CD14-positive monocyte (primary cell): ENCODE results near the gene GPR68. TPM values are rescaled to one million over a fixed set of nuclear protein-coding genes. Genes with fewer than 3 reads are reported as not detected.

ENCODE experiments used
- DNase-seq, 3 donors: peaks; one replicate each; pipeline ENCODE4 v3.0.0-alpha.2; 2011 to 2022
- H2AFZ ChIP-seq: 2 replicates; pipeline ENCODE4 v1.6.0; 2012; ENCODE audit warnings: mild to moderate bottlenecking, low read depth, low read length, inconsistent platforms; ENCODE audit not compliant: insufficient read depth, poor library complexity, severe bottlenecking
- H3K27ac ChIP-seq, 2 donors: 1 replicate in 1 of 2; 2 replicates in 1 of 2; pipeline ENCODE4 v1.5.1; 2012 to 2013; ENCODE audit warnings: low read length in 2 of 2, control low read depth in 1 of 2, inconsistent platforms in 1 of 2, low read depth in 1 of 2, mild to moderate bottlenecking in 1 of 2
- H3K27me3 ChIP-seq, 2 donors: one replicate each; pipeline versions ENCODE4 v1.6.0 to v1.6.1; 2011 to 2013; ENCODE audit warnings: low read length in 2 of 2; ENCODE audit not compliant: control insufficient read depth in 2 of 2, insufficient read depth in 2 of 2
- H3K36me3 ChIP-seq, 2 donors: replicated peaks in 1 of 2; 1 replicate in 1 of 2; 2 replicates in 1 of 2; pipeline versions ENCODE4 v1.5.1 to v1.6.1; 2012 to 2013; ENCODE audit warnings: low read length in 2 of 2, control low read depth in 1 of 2, inconsistent platforms in 1 of 2, mild to moderate bottlenecking in 1 of 2; ENCODE audit not compliant: insufficient read depth in 2 of 2, control insufficient read depth in 1 of 2
- H3K4me1 ChIP-seq, 2 donors: 1 replicate in 1 of 2; 2 replicates in 1 of 2; pipeline versions ENCODE4 v1.5.1 to v1.6.1; 2012 to 2013; ENCODE audit warnings: low read length in 2 of 2, control low read depth in 1 of 2, inconsistent platforms in 1 of 2, mild to moderate bottlenecking in 1 of 2, moderate library complexity in 1 of 2; ENCODE audit not compliant: insufficient read depth in 2 of 2, control insufficient read depth in 1 of 2
- H3K4me2 ChIP-seq: replicated peaks from 2 replicates; pipeline ENCODE3; 2012; ENCODE audit warnings: low read length, moderate library complexity, mild to moderate bottlenecking; ENCODE audit not compliant: poor library complexity, severe bottlenecking; ENCODE audit errors: extremely low read depth
- H3K4me3 ChIP-seq, 3 experiments: fragments of 200-600 bp in 1 of 3; sonication (generic) in 1 of 3; replicated peaks in 1 of 3; 1 replicate in 2 of 3; 2 replicates in 1 of 3; pipeline ENCODE4 v1.5.1; 2011 to 2013; ENCODE audit warnings: low read length in 3 of 3, mild to moderate bottlenecking in 3 of 3, control low read depth in 2 of 3, low read depth in 2 of 3, inconsistent platforms in 1 of 3, moderate library complexity in 1 of 3
- H3K79me2 ChIP-seq: 2 replicates; pipeline ENCODE4 v1.6.0; 2012; ENCODE audit warnings: mild to moderate bottlenecking, control low read depth, inconsistent platforms, low read length, moderate library complexity; ENCODE audit not compliant: insufficient read depth
- H3K9ac ChIP-seq: 2 replicates; pipeline ENCODE4 v1.6.0; 2017; ENCODE audit warnings: low read length, mild to moderate bottlenecking; ENCODE audit not compliant: insufficient read depth, poor library complexity, severe bottlenecking
- H3K9me3 ChIP-seq, 2 donors: replicated peaks in 1 of 2; 1 replicate in 1 of 2; 2 replicates in 1 of 2; pipeline versions ENCODE4 v1.5.1 to v1.6.1; 2012 to 2013; ENCODE audit warnings: low read length in 2 of 2, control low read depth in 1 of 2; ENCODE audit not compliant: control insufficient read depth in 1 of 2, insufficient read depth in 1 of 2
- H4K20me1 ChIP-seq: 2 replicates; pipeline ENCODE4 v1.6.0; 2012; ENCODE audit warnings: mild to moderate bottlenecking, low read length, control low read depth, moderate library complexity; ENCODE audit not compliant: insufficient read depth
- H3K27ac Mint-ChIP-seq, 7 donors: one replicate each; pipeline ENCODE4 v1.8.0; 2020; ENCODE audit warnings: mild to moderate bottlenecking in 7 of 7, mixed read lengths in 7 of 7, moderate library complexity in 6 of 7, inconsistent platforms in 2 of 7
- H3K27me3 Mint-ChIP-seq, 3 donors: one replicate each; pipeline ENCODE4 v1.8.0; 2021 to 2022; ENCODE audit warnings: low read depth in 3 of 3, mild to moderate bottlenecking in 3 of 3, mixed read lengths in 3 of 3, moderate library complexity in 3 of 3, inconsistent platforms in 1 of 3
- H3K36me3 Mint-ChIP-seq, 2 donors: one replicate each; pipeline ENCODE4 v1.8.0; 2020; ENCODE audit warnings: mixed read lengths in 2 of 2, inconsistent platforms in 1 of 2, mild to moderate bottlenecking in 1 of 2
- H3K4me1 Mint-ChIP-seq: one replicate; pipeline ENCODE4 v1.8.0; 2020; ENCODE audit warnings: mild to moderate bottlenecking, mixed read lengths
- H3K4me3 Mint-ChIP-seq, 2 donors: one replicate each; pipeline ENCODE4 v1.8.0; 2020; ENCODE audit warnings: mild to moderate bottlenecking in 2 of 2, mixed read lengths in 2 of 2, moderate library complexity in 1 of 2
- H3K9me3 Mint-ChIP-seq, 7 donors: one replicate each; pipeline ENCODE4 v1.8.0; 2020 to 2022; ENCODE audit warnings: mixed read lengths in 7 of 7, mild to moderate bottlenecking in 6 of 7, moderate library complexity in 6 of 7, inconsistent platforms in 2 of 7
- CTCF ChIP-seq: fragments of 200-600 bp; IDR thresholded peaks from one replicate; pipeline ENCODE4 v1.8.0; 2022; ENCODE audit warnings: antibody characterized with exemption, mild to moderate bottlenecking
- WGBS: methylation state at CpG from one replicate; pipeline ENCODE4 v1.1.5; 2013; ENCODE audit warnings: missing lambda C conversion rate; ENCODE audit not compliant: insufficient coverage; 5-methylcytosine and 5-hydroxymethylcytosine counted together
- intact Hi-C, 2 donors: fragments of 100-400 bp; cut with micrococcal nuclease; formaldehyde crosslinking; loops; one replicate each; pipeline versions ENCODE4 v1.15.0 to v1.15.1; 2023
- polyA plus RNA-seq, 3 donors: library from polyadenylated mRNA; depleted of rRNA in 1 of 3; unstranded in 2 of 3; stranded (reverse) in 1 of 3; fragments of 300-500 nt in 2 of 3; fragments of >200 nt in 1 of 3; fragmentation: Illumina TruSeq in 2 of 3; gene quantifications; 1 replicate in 2 of 3; 2 replicates in 1 of 3; pipeline ENCODE4 v1.2.3, GENCODE V29; 2012 to 2021

GPR68 gene
- polyA plus RNA-seq, 3 donors = 0.05 to 0.07 TPM; not detected in 1

GRCh38 chr14:91221270-91221669, 23.2 kb downstream of the GPR68 start:
- Histone ChIP-seq H3K4me2 (no peak overlapping the region), H3K4me1 (no peaks in the 10 kb centered on the region), H3K27ac (no peak overlapping the region), H3K4me3 (no peak overlapping the region), H3K27me3 (no peaks in the 10 kb centered on the region), H3K9me3 (no peaks in the 10 kb centered on the region), H3K9ac (no peak overlapping the region), H3K79me2 (no peaks in the 10 kb centered on the region), H4K20me1 (no peaks in the 10 kb centered on the region), H2AFZ (no peak overlapping the region), H3K36me3 (peaks cover 77 to 93% of the 10 kb centered on the region in 2 donors)
- Mint-ChIP-seq H3K27ac (peak overlapping the region in 1 of 7 donors; percentile 1), H3K4me3 (no peak overlapping the region), H3K9me3 (peaks cover 0 to 1% (median 0%) of the 10 kb centered on the region in 7 donors), H3K27me3 (peaks cover 0 to 2% (median 1%) of the 10 kb centered on the region in 3 donors), H3K4me1 (peaks cover 2% of the 10 kb centered on the region), H3K36me3 (peaks cover 84 to 90% of the 10 kb centered on the region in 2 donors)
- TF ChIP-seq CTCF = no peak
- DNase-seq = no peak
- 100% methylated on average over 1 of the region's 1 CpG for WGBS
- intact Hi-C loops = no loop called here

GRCh38 chr14:91220581-91221000, 23.9 kb downstream of the GPR68 start:
- Histone ChIP-seq H3K27ac (no peak overlapping the region), H3K9me3 (no peaks in the 10 kb centered on the region), H3K27me3 (no peaks in the 10 kb centered on the region), H3K9ac (no peak overlapping the region), H3K79me2 (no peaks in the 10 kb centered on the region), H2AFZ (no peak overlapping the region), H4K20me1 (no peaks in the 10 kb centered on the region), H3K36me3 (peaks cover 84 to 99% of the 10 kb centered on the region in 2 donors), H3K4me2 (no peak overlapping the region), H3K4me1 (no peaks in the 10 kb centered on the region), H3K4me3 (no peak overlapping the region)
- DNase-seq = no peak
- Mint-ChIP-seq H3K4me1 (peaks cover 2% of the 10 kb centered on the region), H3K27ac (peak overlapping the region in 1 of 7 donors; percentile 55), H3K27me3 (peaks cover 0 to 2% (median 1%) of the 10 kb centered on the region in 3 donors), H3K36me3 (peaks cover 84 to 90% of the 10 kb centered on the region in 2 donors), H3K4me3 (no peak overlapping the region), H3K9me3 (peaks cover 0 to 1% (median 0%) of the 10 kb centered on the region in 7 donors)
- 94% methylated on average over 5 of the region's 9 CpGs for WGBS
- intact Hi-C loops = no loop called here
- TF ChIP-seq CTCF = no peak
